Sigmoid colon (tissue), 4 donors: ENCODE data around the gene FBF1.

Experiments
- EP300 ChIP-seq, 4 donors: sonication (generic); formaldehyde crosslinking; IDR thresholded peaks; one replicate each; pipeline ENCODE4 v1.6.1; 2017; ENCODE audit warnings: antibody characterized with exemption in 4 of 4
- POLR2A ChIP-seq, 2 donors: fragments of 450-650 bp; IDR thresholded peaks; one replicate each; pipeline ENCODE4 v1.6.1; 2016; ENCODE audit warnings: antibody characterized with exemption in 2 of 2, mild to moderate bottlenecking in 2 of 2, moderate library complexity in 2 of 2
- POLR2AphosphoS5 ChIP-seq, 4 donors: sonication (generic); formaldehyde crosslinking; IDR thresholded peaks; one replicate each; pipeline ENCODE4 v1.6.1; 2017; ENCODE audit warnings: antibody characterized with exemption in 4 of 4
- TF ChIP-seq, protein P1 (sequence below), 4 experiments: fragments of 450-650 bp in 3 of 4; fragments of 200-600 bp in 1 of 4; IDR thresholded peaks; one replicate each; pipeline ENCODE4 v1.5.1; 2016 to 2019; ENCODE audit warnings: antibody characterized with exemption in 4 of 4, mild to moderate bottlenecking in 3 of 4, moderate library complexity in 2 of 4

DNA sequence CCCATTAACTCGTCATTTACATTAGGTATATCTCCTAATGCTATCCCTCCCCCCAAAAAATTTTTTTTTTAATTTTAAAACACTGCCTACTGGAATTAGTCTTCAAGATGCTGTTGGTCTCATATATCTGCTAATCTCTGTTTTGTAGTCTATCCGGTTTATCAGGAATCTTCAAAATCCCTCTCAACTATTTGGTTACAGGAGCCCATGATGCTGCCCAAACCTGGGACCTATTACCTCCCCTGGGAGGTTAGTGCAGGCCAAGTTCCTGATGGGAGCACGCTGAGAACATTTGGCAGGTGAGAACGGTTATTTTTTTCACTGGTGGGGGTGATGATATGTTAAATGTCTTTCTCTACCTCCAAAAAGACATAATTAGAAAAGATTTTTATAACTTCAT is 45.1 kb upstream of the FBF1 start:
- TF ChIP-seq, protein P1, sequence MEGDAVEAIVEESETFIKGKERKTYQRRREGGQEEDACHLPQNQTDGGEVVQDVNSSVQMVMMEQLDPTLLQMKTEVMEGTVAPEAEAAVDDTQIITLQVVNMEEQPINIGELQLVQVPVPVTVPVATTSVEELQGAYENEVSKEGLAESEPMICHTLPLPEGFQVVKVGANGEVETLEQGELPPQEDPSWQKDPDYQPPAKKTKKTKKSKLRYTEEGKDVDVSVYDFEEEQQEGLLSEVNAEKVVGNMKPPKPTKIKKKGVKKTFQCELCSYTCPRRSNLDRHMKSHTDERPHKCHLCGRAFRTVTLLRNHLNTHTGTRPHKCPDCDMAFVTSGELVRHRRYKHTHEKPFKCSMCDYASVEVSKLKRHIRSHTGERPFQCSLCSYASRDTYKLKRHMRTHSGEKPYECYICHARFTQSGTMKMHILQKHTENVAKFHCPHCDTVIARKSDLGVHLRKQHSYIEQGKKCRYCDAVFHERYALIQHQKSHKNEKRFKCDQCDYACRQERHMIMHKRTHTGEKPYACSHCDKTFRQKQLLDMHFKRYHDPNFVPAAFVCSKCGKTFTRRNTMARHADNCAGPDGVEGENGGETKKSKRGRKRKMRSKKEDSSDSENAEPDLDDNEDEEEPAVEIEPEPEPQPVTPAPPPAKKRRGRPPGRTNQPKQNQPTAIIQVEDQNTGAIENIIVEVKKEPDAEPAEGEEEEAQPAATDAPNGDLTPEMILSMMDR (IDR thresholded peaks at IDR 0.05): no peak
- TF ChIP-seq POLR2AphosphoS5 (IDR thresholded peaks at IDR 0.05) (no peak), POLR2A (IDR thresholded peaks at IDR 0.05) (no peak), EP300 (IDR thresholded peaks at IDR 0.05) (no peak)
